ENCODE data around the gene EEF1E1.

DNA sequence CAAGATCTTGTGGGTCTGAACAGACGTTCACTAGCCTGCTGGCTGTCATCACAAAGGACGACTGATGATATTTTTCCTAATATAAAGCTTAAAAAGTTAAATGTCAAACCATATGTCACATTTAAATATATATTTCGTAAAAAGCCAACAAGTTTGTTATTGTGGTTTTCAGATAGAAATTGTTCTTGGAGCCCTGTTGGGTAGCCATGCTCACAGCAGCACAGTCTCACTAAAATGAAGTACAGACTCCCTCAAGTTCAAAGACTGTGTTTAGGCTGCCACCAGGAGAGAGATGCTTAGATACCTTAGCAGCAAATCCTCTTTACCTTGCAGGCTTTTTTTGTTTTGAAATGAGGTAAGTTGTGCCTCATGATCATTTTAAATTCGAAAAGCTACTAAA lies 17.8 kb downstream of the EEF1E1 start:
- TF ChIP-seq CTCF (IDR thresholded peaks at IDR 0.05; ENCODE audit: poor library complexity, severe bottlenecking) (no peak), EZH2 (IDR thresholded peaks at IDR 0.05; ENCODE audit: borderline replicate concordance, insufficient read depth, low read length, poor library complexity, severe bottlenecking) (no peak)
